Thyroid gland (tissue), 4 donors: ENCODE data around the gene DCDC2B. TPM values are rescaled to one million over a fixed set of nuclear protein-coding genes. Genes with fewer than 3 reads are reported as not detected.

Experiments
- DNase-seq, 2 donors: peaks; one replicate each; pipeline ENCODE4 v3.0.0-alpha.2; 2019
- H3K27ac ChIP-seq, 3 donors: fragments of 200-600 bp; sonication (generic); 1 replicate in 2 of 3; 2 replicates in 1 of 3; pipeline ENCODE4 v1.5.1; 2016 to 2019; ENCODE audit warnings: mild to moderate bottlenecking in 1 of 3, moderate library complexity in 1 of 3
- H3K27me3 ChIP-seq: fragments of 200-600 bp; sonication (generic); one replicate; pipeline ENCODE4 v1.5.1; 2019
- H3K36me3 ChIP-seq, 2 donors: fragments of 200-600 bp; sonication (generic); one replicate each; pipeline ENCODE4 v1.5.1; 2016 to 2019
- H3K4me1 ChIP-seq, 2 donors: fragments of 200-600 bp; sonication (generic); one replicate each; pipeline ENCODE4 v1.5.1; 2017 to 2019
- H3K4me3 ChIP-seq, 3 donors: fragments of 200-600 bp; sonication (generic); replicated peaks in 1 of 3; 1 replicate in 2 of 3; 2 replicates in 1 of 3; pipeline ENCODE4 v1.5.1; 2016; ENCODE audit warnings: mild to moderate bottlenecking in 1 of 3
- H3K9me3 ChIP-seq: fragments of 200-600 bp; sonication (generic); one replicate; pipeline ENCODE4 v1.5.1; 2017
- CTCF ChIP-seq, 6 experiments: fragments of 200-600 bp in 3 of 6; fragments of 450-650 bp in 3 of 6; sonication (generic) in 3 of 6; IDR thresholded peaks; one replicate each; pipeline ENCODE4 v1.5.1; 2016 to 2019; ENCODE audit warnings: antibody characterized with exemption in 6 of 6, mild to moderate bottlenecking in 2 of 6, inconsistent platforms in 1 of 6, moderate library complexity in 1 of 6
- POLR2A ChIP-seq, 2 donors: fragments of 450-650 bp; IDR thresholded peaks; one replicate each; pipeline ENCODE4 v1.6.1; 2017; ENCODE audit warnings: antibody characterized with exemption in 2 of 2, mild to moderate bottlenecking in 2 of 2, moderate library complexity in 1 of 2
- WGBS, 2 donors: methylation state at CpG; one replicate each; pipeline ENCODE4 v1.1.5; 2017; 5-methylcytosine and 5-hydroxymethylcytosine counted together
- intact Hi-C: fragments of 100-400 bp; cut with DNase I; formaldehyde crosslinking; loops from one replicate; pipeline ENCODE4 v1.15.1; 2023
- total RNA-seq, 4 donors: library from RNA; depleted of rRNA; stranded (reverse); fragments of >200 nt; gene quantifications; one replicate each; pipeline ENCODE4 v1.2.3, GENCODE V29; 2016

Gene DCDC2B
- total RNA-seq, 4 donors from 2014 or later, result not detected

DNA sequence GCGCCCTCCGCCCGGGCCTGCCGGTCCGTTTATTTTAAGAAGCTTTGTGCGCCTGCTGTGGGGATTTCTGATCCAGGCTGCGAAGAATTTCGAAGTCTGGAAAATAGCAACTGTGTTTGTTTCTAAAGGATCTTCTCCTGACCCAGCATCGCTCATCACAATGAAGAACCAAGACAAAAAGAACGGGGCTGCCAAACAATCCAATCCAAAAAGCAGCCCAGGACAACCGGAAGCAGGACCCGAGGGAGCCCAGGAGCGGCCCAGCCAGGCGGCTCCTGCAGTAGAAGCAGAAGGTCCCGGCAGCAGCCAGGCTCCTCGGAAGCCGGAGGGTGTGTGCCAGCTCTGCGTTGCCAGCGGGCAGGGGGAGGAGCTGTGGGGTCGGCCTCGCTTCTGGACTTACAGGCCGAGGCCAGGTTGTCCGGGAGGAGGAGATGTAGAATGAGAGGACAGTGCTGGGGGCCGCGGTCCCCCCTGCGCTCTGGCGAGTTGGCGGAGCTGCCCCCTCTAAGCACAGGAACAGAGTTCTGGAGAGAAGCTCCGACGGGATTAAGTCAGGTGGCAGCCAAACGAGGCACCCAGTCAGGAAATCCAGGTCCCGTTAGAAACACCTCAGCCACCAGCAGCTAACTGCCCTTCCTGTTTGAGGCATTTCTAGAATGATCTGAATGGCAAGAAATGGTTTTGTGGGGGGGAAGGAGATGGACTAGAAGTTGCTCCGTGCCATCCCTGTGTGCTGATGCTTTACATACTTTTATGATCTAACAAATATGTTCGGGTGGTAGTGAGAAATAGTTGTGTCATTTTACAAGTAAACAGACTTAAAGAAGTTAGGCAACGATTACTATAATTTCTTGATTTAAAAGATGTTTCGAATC, 28.5 kb upstream of the DCDC2B start:
- Histone ChIP-seq H3K27me3 (no peaks in the 10 kb centered on the region), H3K9me3 (no peaks in the 10 kb centered on the region), H3K4me1 (peaks cover 18 to 42% of the 10 kb centered on the region in 2 donors), H3K36me3 (peaks cover 11 to 15% of the 10 kb centered on the region in 2 donors), H3K27ac (peak overlapping the region; percentile 17 to 94 (median 87)), H3K4me3 (peak overlapping the region; percentile 2 to 49 (median 21))
- WGBS, 2 donors, result 8 to 12% methylated on average over 24 to 36 of the region's 36 CpGs
- DNase-seq, result peak; percentile 60 to 69
- TF ChIP-seq CTCF (IDR thresholded peaks at IDR 0.05), result no peak
- no peak for TF ChIP-seq POLR2A (IDR thresholded peaks at IDR 0.05)
- intact Hi-C loops, result no loop called here

GRCh38 chr1:32181065-32181464, 27.8 kb upstream of the DCDC2B start:
- Histone ChIP-seq H3K36me3 (peaks cover 11 to 15% of the 10 kb centered on the region in 2 donors), H3K9me3 (no peaks in the 10 kb centered on the region), H3K4me1 (peaks cover 18 to 42% of the 10 kb centered on the region in 2 donors), H3K27me3 (no peaks in the 10 kb centered on the region), H3K27ac (peak overlapping the region in 1 of 3 donors; percentile 5), H3K4me3 (peak overlapping the region in 1 of 3 donors; percentile 2)
- no peak for DNase-seq
- 85% methylated on average over 9 of the region's 9 CpGs for WGBS, 2 donors
- intact Hi-C loops, result no loop called here
- no peak for TF ChIP-seq POLR2A (IDR thresholded peaks at IDR 0.05)
- no peak for TF ChIP-seq CTCF (IDR thresholded peaks at IDR 0.05)

- Histone ChIP-seq H3K9me3 (no peaks in the 10 kb centered on the region), H3K4me3 (no peak overlapping the region), H3K27ac (peak overlapping the region in 1 of 3 donors; percentile 5), H3K36me3 (peaks cover 11 to 15% of the 10 kb centered on the region in 2 donors), H3K4me1 (peaks cover 18 to 42% of the 10 kb centered on the region in 2 donors), H3K27me3 (no peaks in the 10 kb centered on the region)
- intact Hi-C loops, result no loop called here
- TF ChIP-seq CTCF (IDR thresholded peaks at IDR 0.05) (no peak), POLR2A (IDR thresholded peaks at IDR 0.05) (no peak)
- no peak for DNase-seq
- 69 to 90% methylated on average over 5 of the region's 5 CpGs for WGBS, 2 donors
These were observed 27.3 kb upstream of the DCDC2B start for GRCh38 chr1:32181563-32181962.

DNA sequence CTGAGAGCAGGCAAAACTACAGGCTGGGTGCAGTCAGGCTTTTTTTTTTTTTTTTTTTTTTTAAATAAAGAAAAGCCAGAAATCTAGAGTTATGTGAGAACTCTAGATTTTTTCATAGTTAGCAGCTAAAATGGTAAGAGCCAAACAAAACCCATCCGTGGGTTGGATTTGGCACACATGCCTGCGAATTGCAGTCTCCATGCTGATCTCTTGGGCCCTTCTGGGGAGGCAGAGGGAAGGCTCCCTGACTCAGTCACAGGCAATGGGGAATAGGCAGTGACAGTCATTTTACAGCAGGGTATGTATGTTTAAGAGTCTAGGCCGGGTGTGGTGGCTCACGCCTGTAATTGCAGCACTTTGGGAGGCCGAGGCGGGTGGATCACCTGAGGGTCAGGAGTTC, 26.8 kb upstream of the DCDC2B start:
- intact Hi-C loops, result no loop called here
- DNase-seq, result no peak
- Histone ChIP-seq H3K4me1 (peaks cover 18 to 42% of the 10 kb centered on the region in 2 donors), H3K9me3 (no peaks in the 10 kb centered on the region), H3K4me3 (no peak overlapping the region), H3K27ac (no peak overlapping the region), H3K36me3 (peaks cover 11 to 15% of the 10 kb centered on the region in 2 donors), H3K27me3 (no peaks in the 10 kb centered on the region)
- TF ChIP-seq POLR2A (IDR thresholded peaks at IDR 0.05) (no peak), CTCF (IDR thresholded peaks at IDR 0.05) (no peak)
- WGBS, 2 donors, result 90 to 92% methylated on average over 6 of the region's 6 CpGs

- Histone ChIP-seq H3K27ac (no peak overlapping the region), H3K4me1 (peaks cover 12 to 34% of the 10 kb centered on the region in 2 donors), H3K27me3 (no peaks in the 10 kb centered on the region), H3K36me3 (peaks cover 36 to 39% of the 10 kb centered on the region in 2 donors), H3K9me3 (no peaks in the 10 kb centered on the region), H3K4me3 (no peak overlapping the region)
- no peak for DNase-seq
- TF ChIP-seq CTCF (IDR thresholded peaks at IDR 0.05) (no peak), POLR2A (IDR thresholded peaks at IDR 0.05) (no peak)
- intact Hi-C loops, result no loop called here
These were observed 24.2 kb upstream of the DCDC2B start for GRCh38 chr1:32184650-32185049.
